K562 (cell line): ENCODE data around the gene CD48. TPM values are rescaled to one million over a fixed set of nuclear protein-coding genes. Genes with fewer than 3 reads are reported as not detected.
A peak's percentile ranks its signal among the peaks of the same experiment; 100 is the strongest.

ENCODE experiments used
- CBFA2T2 ChIP-seq: fragments of 450-650 bp; conservative IDR thresholded peaks from 2 replicates; pipeline ENCODE4 v1.6.1; 2017; ENCODE audit warnings: mild to moderate bottlenecking
- CEBPB ChIP-seq: fragments of 450-650 bp; IDR thresholded peaks from 2 replicates; pipeline ENCODE4 v1.6.1; 2016; ENCODE audit warnings: missing genetic modification characterization, missing compliant biosample characterization
- HDGF ChIP-seq: fragments of 450-650 bp; IDR thresholded peaks from 2 replicates; pipeline ENCODE4 v1.6.1; 2016
- JUND ChIP-seq, 2 experiments: IDR thresholded peaks; 2 replicates in 1 of 2; 3 replicates in 1 of 2; pipeline ENCODE4 v1.6.1; 2011; ENCODE audit warnings: borderline replicate concordance in 2 of 2, low read depth in 2 of 2, low read length in 2 of 2, improper control_type of control experiment in 1 of 2, missing biosample characterization in 1 of 2, missing genetic modification characterization in 1 of 2, missing genetic modification reagents in 1 of 2
- NFE2 ChIP-seq: IDR thresholded peaks from 2 replicates; pipeline ENCODE4 v1.6.1; 2014; ENCODE audit warnings: antibody characterized with exemption, low read depth
- NR4A1 ChIP-seq, 2 experiments: fragments of 250-450 bp in 1 of 2; fragments of 450-650 bp in 1 of 2; sonication (Bioruptor Pico) in 1 of 2; IDR thresholded peaks; 2 replicates each; pipeline versions ENCODE4 v1.4.0 to v1.6.1; 2016 to 2020; ENCODE audit warnings: mild to moderate bottlenecking in 2 of 2, missing compliant biosample characterization in 1 of 2, missing genetic modification characterization in 1 of 2, moderate library complexity in 1 of 2
- PPARD ChIP-seq: fragments of 250-450 bp; sonication (Bioruptor Pico); IDR thresholded peaks from 2 replicates; pipeline ENCODE4 v1.8.0; 2022; ENCODE audit warnings: inconsistent platforms, mild to moderate bottlenecking, moderate library complexity
- SAP30 ChIP-seq: fragments of 200-600 bp; sonication (generic); IDR thresholded peaks from 2 replicates; pipeline ENCODE4 v1.6.1; 2012; ENCODE audit warnings: borderline replicate concordance, low read depth, mild to moderate bottlenecking, moderate library complexity, low read length, control low read depth, inconsistent platforms; ENCODE audit not compliant: insufficient read depth, poor library complexity, severe bottlenecking
- SMAD4 ChIP-seq: fragments of 250-450 bp; sonication (Bioruptor Pico); conservative IDR thresholded peaks from 2 replicates; pipeline ENCODE4 v1.8.0; 2021; ENCODE audit warnings: inconsistent platforms, mild to moderate bottlenecking, moderate library complexity
- SMARCA5 ChIP-seq: fragments of 450-650 bp; IDR thresholded peaks from 2 replicates; pipeline ENCODE4 v1.6.1; 2016
- SMARCB1 ChIP-seq: IDR thresholded peaks from 2 replicates; pipeline ENCODE4 v1.6.1; 2011; ENCODE audit warnings: improper control_type of control experiment, low read depth; ENCODE audit not compliant: insufficient read length
- TFAM ChIP-seq: fragments of 250-450 bp; sonication (Bioruptor Pico); conservative IDR thresholded peaks from 2 replicates; pipeline ENCODE4 v1.5.0; 2021; ENCODE audit warnings: mild to moderate bottlenecking, moderate library complexity
- ZNF444 ChIP-seq: fragments of 250-450 bp; sonication (Bioruptor Pico); IDR thresholded peaks from 2 replicates; pipeline ENCODE4 v1.4.0; 2020; ENCODE audit warnings: mild to moderate bottlenecking, moderate library complexity
- polyA plus RNA-seq, 8 experiments: library from polyadenylated mRNA; depleted of rRNA in 4 of 8; stranded (reverse) in 5 of 8; unstranded in 3 of 8; fragments of >200 nt; fragmentation: Nextera tagmentation in 2 of 8; fragmentation: Illumina TruSeq in 1 of 8; extraction: Ambion mirVana in 2 of 8; extraction: Trizol in 1 of 8; gene quantifications; 2 replicates each; pipeline versions ENCODE4 v1.2.1 to v1.2.3, GENCODE V29; 2011 to 2014; ENCODE audit warnings: inconsistent platforms in 1 of 8, missing spikeins in 1 of 8
- total RNA-seq, 7 experiments: library from RNA; depleted of rRNA in 6 of 7; stranded (reverse); fragments of >200 nt in 6 of 7; fragmentation: Illumina TruSeq in 2 of 7; extraction: Trizol in 2 of 7; gene quantifications; 2 replicates each; pipeline versions ENCODE4 v1.2.1 to v1.2.3, GENCODE V29; 2011 to 2021; ENCODE audit warnings: low replicate concordance in 1 of 7
- TF ChIP-seq, protein P1 (sequence below): fragments of 450-650 bp; IDR thresholded peaks from 2 replicates; pipeline ENCODE4 v1.6.1; 2016
- TF ChIP-seq, protein P2 (sequence below): fragments of 450-650 bp; IDR thresholded peaks from 2 replicates; pipeline ENCODE4 v1.7.0; 2016; ENCODE audit warnings: borderline replicate concordance
- TF ChIP-seq, protein P3 (sequence below): sonication (generic); formaldehyde crosslinking; IDR thresholded peaks from 2 replicates; pipeline ENCODE4 v1.8.1; 2023; ENCODE audit warnings: mild to moderate bottlenecking, missing genetic modification reagents
- TF ChIP-seq, protein P4 (sequence below), 2 experiments: fragments of 450-650 bp in 1 of 2; sonication (generic) in 1 of 2; formaldehyde crosslinking in 1 of 2; IDR thresholded peaks in 1 of 2; conservative IDR thresholded peaks in 1 of 2; 2 replicates each; pipeline versions ENCODE4 v1.6.1 to v1.8.1; 2016 to 2023; ENCODE audit warnings: mild to moderate bottlenecking in 2 of 2, moderate library complexity in 2 of 2, inconsistent platforms in 1 of 2, missing genetic modification reagents in 1 of 2
- TF ChIP-seq, protein P5 (sequence below): fragments of 450-650 bp; IDR thresholded peaks from 2 replicates; pipeline ENCODE4 v1.6.1; 2016; ENCODE audit warnings: mild to moderate bottlenecking

CD48 gene
- total and polyA plus RNA-seq, 9 of the 15 experiments (the other 6 are each of a cell fraction or from before 2014, with no cell fraction given): 0.10 to 0.42 (median 0.29) TPM; not detected in 3

DNA sequence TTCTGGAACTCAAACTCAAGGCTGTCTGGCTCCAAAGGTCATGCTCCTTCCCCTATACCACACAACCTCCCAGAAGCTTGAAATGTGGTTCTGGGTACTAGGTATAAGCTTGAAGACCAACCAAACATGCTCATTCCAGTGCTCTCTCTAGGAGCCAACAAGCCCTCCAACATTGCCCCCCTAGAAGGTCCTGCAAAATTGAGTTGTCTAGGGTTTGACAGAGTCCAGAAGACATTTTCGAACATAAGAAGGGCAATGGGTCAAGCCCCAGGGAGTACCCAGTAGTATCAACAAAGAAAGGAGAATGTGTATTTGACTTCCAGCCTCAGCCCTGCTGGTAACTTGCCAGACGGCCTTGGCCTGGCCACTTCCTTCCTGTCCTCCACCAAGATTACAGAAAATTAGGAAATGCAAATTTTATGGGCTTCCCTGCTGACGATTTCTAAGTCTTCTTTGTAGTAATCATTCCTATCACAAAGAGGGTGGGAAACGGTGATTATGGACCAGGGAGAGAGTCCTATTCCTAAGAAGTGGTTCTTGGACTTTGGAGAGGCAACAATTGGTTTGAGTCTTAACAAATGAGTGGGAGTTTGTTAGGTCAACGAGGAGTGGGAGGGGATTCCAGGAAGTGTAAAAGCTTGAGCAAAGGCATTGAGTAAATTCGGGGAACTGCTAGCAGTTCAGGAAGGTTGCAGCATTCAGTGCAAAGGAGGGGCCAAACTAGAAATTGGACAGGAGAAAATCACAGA is 46.1 kb downstream of the CD48 start (continued):
- TF ChIP-seq, protein P1, sequence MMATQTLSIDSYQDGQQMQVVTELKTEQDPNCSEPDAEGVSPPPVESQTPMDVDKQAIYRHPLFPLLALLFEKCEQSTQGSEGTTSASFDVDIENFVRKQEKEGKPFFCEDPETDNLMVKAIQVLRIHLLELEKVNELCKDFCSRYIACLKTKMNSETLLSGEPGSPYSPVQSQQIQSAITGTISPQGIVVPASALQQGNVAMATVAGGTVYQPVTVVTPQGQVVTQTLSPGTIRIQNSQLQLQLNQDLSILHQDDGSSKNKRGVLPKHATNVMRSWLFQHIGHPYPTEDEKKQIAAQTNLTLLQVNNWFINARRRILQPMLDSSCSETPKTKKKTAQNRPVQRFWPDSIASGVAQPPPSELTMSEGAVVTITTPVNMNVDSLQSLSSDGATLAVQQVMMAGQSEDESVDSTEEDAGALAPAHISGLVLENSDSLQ: no peak; the same call in 1 of the 2 replicates
- TF ChIP-seq PPARD (CRISPR knock-in tag) (no peak), SMARCB1 (no peak), SAP30 (no peak), NFE2 (no peak), TFAM (CRISPR knock-in tag) (no peak), SMARCA5 (no peak), CEBPB (tag) (peak; percentile 89), NR4A1 (CRISPR knock-in tag; IDR thresholded peaks at IDR 0.05) (no peak), NR4A1 (tag; IDR thresholded peaks at IDR 0.05) (0 out of 2 replicates have a peak, but pooled peaks have one; percentile 22), SMAD4 (CRISPR knock-in tag) (peak; percentile 88), JUND (IDR thresholded peaks at IDR 0.05; ENCODE audit: borderline replicate concordance, low read depth, low read length) (peak; percentile 46), JUND (tag; IDR thresholded peaks at IDR 0.05; ENCODE audit: borderline replicate concordance, low read depth, low read length) (peak; percentile 54; the same call in 1 of the 3 replicates), HDGF (no peak), ZNF444 (CRISPR knock-in tag) (no peak), CBFA2T2 (0 out of 2 replicates have a peak, but pooled peaks have one; percentile 10)
- TF ChIP-seq, protein P2, sequence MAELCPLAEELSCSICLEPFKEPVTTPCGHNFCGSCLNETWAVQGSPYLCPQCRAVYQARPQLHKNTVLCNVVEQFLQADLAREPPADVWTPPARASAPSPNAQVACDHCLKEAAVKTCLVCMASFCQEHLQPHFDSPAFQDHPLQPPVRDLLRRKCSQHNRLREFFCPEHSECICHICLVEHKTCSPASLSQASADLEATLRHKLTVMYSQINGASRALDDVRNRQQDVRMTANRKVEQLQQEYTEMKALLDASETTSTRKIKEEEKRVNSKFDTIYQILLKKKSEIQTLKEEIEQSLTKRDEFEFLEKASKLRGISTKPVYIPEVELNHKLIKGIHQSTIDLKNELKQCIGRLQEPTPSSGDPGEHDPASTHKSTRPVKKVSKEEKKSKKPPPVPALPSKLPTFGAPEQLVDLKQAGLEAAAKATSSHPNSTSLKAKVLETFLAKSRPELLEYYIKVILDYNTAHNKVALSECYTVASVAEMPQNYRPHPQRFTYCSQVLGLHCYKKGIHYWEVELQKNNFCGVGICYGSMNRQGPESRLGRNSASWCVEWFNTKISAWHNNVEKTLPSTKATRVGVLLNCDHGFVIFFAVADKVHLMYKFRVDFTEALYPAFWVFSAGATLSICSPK: no peak
- TF ChIP-seq, protein P3, sequence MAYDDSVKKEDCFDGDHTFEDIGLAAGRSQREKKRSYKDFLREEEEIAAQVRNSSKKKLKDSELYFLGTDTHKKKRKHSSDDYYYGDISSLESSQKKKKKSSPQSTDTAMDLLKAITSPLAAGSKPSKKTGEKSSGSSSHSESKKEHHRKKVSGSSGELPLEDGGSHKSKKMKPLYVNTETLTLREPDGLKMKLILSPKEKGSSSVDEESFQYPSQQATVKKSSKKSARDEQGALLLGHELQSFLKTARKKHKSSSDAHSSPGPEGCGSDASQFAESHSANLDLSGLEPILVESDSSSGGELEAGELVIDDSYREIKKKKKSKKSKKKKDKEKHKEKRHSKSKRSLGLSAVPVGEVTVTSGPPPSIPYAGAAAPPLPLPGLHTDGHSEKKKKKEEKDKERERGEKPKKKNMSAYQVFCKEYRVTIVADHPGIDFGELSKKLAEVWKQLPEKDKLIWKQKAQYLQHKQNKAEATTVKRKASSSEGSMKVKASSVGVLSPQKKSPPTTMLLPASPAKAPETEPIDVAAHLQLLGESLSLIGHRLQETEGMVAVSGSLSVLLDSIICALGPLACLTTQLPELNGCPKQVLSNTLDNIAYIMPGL (CRISPR knock-in tag): no peak
- TF ChIP-seq, protein P4, sequence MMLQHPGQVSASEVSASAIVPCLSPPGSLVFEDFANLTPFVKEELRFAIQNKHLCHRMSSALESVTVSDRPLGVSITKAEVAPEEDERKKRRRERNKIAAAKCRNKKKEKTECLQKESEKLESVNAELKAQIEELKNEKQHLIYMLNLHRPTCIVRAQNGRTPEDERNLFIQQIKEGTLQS (IDR thresholded peaks at IDR 0.05): peak; percentile 57; the same call in 1 of the 2 replicates
- TF ChIP-seq, protein P4 (CRISPR knock-in tag; conservative IDR thresholded peaks at IDR 0.05): no peak
- TF ChIP-seq, protein P5, sequence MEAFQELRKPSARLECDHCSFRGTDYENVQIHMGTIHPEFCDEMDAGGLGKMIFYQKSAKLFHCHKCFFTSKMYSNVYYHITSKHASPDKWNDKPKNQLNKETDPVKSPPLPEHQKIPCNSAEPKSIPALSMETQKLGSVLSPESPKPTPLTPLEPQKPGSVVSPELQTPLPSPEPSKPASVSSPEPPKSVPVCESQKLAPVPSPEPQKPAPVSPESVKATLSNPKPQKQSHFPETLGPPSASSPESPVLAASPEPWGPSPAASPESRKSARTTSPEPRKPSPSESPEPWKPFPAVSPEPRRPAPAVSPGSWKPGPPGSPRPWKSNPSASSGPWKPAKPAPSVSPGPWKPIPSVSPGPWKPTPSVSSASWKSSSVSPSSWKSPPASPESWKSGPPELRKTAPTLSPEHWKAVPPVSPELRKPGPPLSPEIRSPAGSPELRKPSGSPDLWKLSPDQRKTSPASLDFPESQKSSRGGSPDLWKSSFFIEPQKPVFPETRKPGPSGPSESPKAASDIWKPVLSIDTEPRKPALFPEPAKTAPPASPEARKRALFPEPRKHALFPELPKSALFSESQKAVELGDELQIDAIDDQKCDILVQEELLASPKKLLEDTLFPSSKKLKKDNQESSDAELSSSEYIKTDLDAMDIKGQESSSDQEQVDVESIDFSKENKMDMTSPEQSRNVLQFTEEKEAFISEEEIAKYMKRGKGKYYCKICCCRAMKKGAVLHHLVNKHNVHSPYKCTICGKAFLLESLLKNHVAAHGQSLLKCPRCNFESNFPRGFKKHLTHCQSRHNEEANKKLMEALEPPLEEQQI: peak; percentile 70; the same call in 1 of the 2 replicates
